Right lobe of liver (tissue), 4 donors: ENCODE measurements around the gene SLC6A18.

Experiments used
- POLR2A ChIP-seq: fragments of 450-650 bp; IDR thresholded peaks from one replicate; pipeline ENCODE4 v1.6.1; 2017; ENCODE audit warnings: antibody characterized with exemption, mild to moderate bottlenecking
- TF ChIP-seq, protein P1 (sequence below), 4 donors: fragments of 200-600 bp in 3 of 4; fragments of 450-650 bp in 1 of 4; IDR thresholded peaks; one replicate each; pipeline versions ENCODE4 v1.5.1 to v1.8.0; 2016 to 2022; ENCODE audit warnings: antibody characterized with exemption in 4 of 4, mild to moderate bottlenecking in 2 of 4
- donor health status: DM: no; HTN: no; CAD: no.
- donor health status: DM: no; HTN: no; CAD: no.
- donor health status: DM: no; HTN: yes; CAD: no.

DNA sequence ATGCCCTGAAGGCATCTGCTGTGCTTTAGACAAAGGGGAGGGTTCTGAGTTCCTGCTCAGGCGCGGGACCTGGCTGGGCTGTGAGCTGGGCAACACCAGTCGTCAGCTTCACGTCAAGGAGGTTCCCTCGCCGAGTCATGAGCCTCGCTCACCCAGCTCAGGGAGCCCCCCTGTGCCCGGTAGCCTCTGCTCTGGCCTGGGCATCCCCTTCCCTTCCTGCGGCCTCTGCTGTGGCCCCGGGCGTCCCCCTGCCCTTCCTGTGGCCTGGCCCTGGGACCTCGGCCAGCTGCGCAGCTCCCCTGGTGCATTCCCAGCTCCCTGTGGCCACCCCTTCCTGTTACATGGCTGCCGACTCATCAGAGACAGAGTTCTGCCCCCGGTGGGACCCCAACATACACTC, 39.8 kb downstream of the SLC6A18 start:
- TF ChIP-seq, protein P1, sequence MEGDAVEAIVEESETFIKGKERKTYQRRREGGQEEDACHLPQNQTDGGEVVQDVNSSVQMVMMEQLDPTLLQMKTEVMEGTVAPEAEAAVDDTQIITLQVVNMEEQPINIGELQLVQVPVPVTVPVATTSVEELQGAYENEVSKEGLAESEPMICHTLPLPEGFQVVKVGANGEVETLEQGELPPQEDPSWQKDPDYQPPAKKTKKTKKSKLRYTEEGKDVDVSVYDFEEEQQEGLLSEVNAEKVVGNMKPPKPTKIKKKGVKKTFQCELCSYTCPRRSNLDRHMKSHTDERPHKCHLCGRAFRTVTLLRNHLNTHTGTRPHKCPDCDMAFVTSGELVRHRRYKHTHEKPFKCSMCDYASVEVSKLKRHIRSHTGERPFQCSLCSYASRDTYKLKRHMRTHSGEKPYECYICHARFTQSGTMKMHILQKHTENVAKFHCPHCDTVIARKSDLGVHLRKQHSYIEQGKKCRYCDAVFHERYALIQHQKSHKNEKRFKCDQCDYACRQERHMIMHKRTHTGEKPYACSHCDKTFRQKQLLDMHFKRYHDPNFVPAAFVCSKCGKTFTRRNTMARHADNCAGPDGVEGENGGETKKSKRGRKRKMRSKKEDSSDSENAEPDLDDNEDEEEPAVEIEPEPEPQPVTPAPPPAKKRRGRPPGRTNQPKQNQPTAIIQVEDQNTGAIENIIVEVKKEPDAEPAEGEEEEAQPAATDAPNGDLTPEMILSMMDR (IDR thresholded peaks at IDR 0.05) = no peak
- no peak for TF ChIP-seq POLR2A
